ENCODE results near the gene C9orf72. TPM values are rescaled to one million over a fixed set of nuclear protein-coding genes. Genes with fewer than 3 reads are reported as not detected.
"Not testable (repeated sequence)": the region's sequence is repeated elsewhere in the genome, so short reads cannot be mapped to it uniquely, and the experiment has no call there.

The C9orf72 gene
- total RNA-seq, 2 donors from 2014 or later = 19.4 to 26.4 TPM

GRCh38 chr9:27505744-27506161 is 67.5 kb downstream of the C9orf72 start:
- WGBS, 2 experiments (ENCODE audit: insufficient coverage in 1 of 2, insufficient read length in 1 of 2) = 88 to 94% methylated on average over 2 to 5 of the region's 5 CpGs
- Histone ChIP-seq H3K27me3 (ENCODE audit: control insufficient read depth, insufficient read depth, low read length, poor library complexity, severe bottlenecking) (no peaks in the 10 kb centered on the region), H3K9me3 (ENCODE audit: control insufficient read depth, low read length) (no peaks in the 10 kb centered on the region), H3K27ac (ENCODE audit: low read depth, low read length) (no peak overlapping the region), H3K9ac (ENCODE audit: extremely low read depth, low read length, poor library complexity, severe bottlenecking) (no peak overlapping the region), H3K4me3 (ENCODE audit: low read length) (no peak overlapping the region), H3K36me3 (ENCODE audit: control insufficient read depth, insufficient read depth, low read length) (no peaks in the 10 kb centered on the region), H3K4me1 (ENCODE audit: control insufficient read depth, insufficient read depth, low read length) (no peaks in the 10 kb centered on the region)
- Mint-ChIP-seq H3K27ac (no peak overlapping the region), H3K9me3 (peaks cover 2% of the 10 kb centered on the region), H3K4me3 (no peak overlapping the region), H3K27me3 (ENCODE audit: insufficient read depth) (no peaks in the 10 kb centered on the region), H3K36me3 (ENCODE audit: low read depth) (peaks cover 3% of the 10 kb centered on the region), H3K4me1 (no peaks in the 10 kb centered on the region)
- TF ChIP-seq CTCF (conservative IDR thresholded peaks at IDR 0.05) = no peak
- no peak for DNase-seq

GRCh38 chr9:27504259-27504658 is 69.0 kb downstream of the C9orf72 start:
- TF ChIP-seq CTCF (conservative IDR thresholded peaks at IDR 0.05) = no peak
- Mint-ChIP-seq H3K4me1 (no peaks in the 10 kb centered on the region), H3K36me3 (ENCODE audit: low read depth) (peaks cover 3% of the 10 kb centered on the region), H3K9me3 (peaks cover 2% of the 10 kb centered on the region), H3K27me3 (ENCODE audit: insufficient read depth) (no peaks in the 10 kb centered on the region), H3K4me3 (no peak overlapping the region), H3K27ac (no peak overlapping the region)
- Histone ChIP-seq H3K27me3 (ENCODE audit: control insufficient read depth, insufficient read depth, low read length, poor library complexity, severe bottlenecking) (no peaks in the 10 kb centered on the region), H3K9ac (ENCODE audit: extremely low read depth, low read length, poor library complexity, severe bottlenecking) (no peak overlapping the region), H3K4me3 (ENCODE audit: low read length) (no peak overlapping the region), H3K4me1 (ENCODE audit: control insufficient read depth, insufficient read depth, low read length) (no peaks in the 10 kb centered on the region), H3K27ac (ENCODE audit: low read depth, low read length) (no peak overlapping the region), H3K9me3 (ENCODE audit: control insufficient read depth, low read length) (no peaks in the 10 kb centered on the region), H3K36me3 (ENCODE audit: control insufficient read depth, insufficient read depth, low read length) (no peaks in the 10 kb centered on the region)
- no peak for DNase-seq

GRCh38 chr9:27503623-27504022 is 69.7 kb downstream of the C9orf72 start:
- H3K4me3 Mint-ChIP-seq = no peak overlapping the region
- H3K9me3 ChIP-seq (ENCODE audit: control insufficient read depth, low read length) = no peaks in the 10 kb centered on the region
- H3K4me3 ChIP-seq (ENCODE audit: low read length) = no peak overlapping the region
- H3K4me1 ChIP-seq (ENCODE audit: control insufficient read depth, insufficient read depth, low read length) = no peaks in the 10 kb centered on the region
- no peaks in the 10 kb centered on the region for H3K27me3 ChIP-seq (ENCODE audit: control insufficient read depth, insufficient read depth, low read length, poor library complexity, severe bottlenecking)
- no peaks in the 10 kb centered on the region for H3K36me3 ChIP-seq (ENCODE audit: control insufficient read depth, insufficient read depth, low read length)
- no peak overlapping the region for H3K9ac ChIP-seq (ENCODE audit: extremely low read depth, low read length, poor library complexity, severe bottlenecking)
- TF ChIP-seq CTCF (conservative IDR thresholded peaks at IDR 0.05) = no peak
- H3K9me3 Mint-ChIP-seq = peaks cover 2% of the 10 kb centered on the region
- H3K27ac ChIP-seq (ENCODE audit: low read depth, low read length) = no peak overlapping the region
- H3K36me3 Mint-ChIP-seq (ENCODE audit: low read depth) = peaks cover 3% of the 10 kb centered on the region
- H3K27me3 Mint-ChIP-seq (ENCODE audit: insufficient read depth) = no peaks in the 10 kb centered on the region
- no peaks in the 10 kb centered on the region for H3K4me1 Mint-ChIP-seq
- no peak overlapping the region for H3K27ac Mint-ChIP-seq
- WGBS, 2 experiments (ENCODE audit: insufficient coverage in 1 of 2, insufficient read length in 1 of 2) = 73 to 88% methylated on average over 2 to 4 of the region's 4 CpGs
- DNase-seq = no peak

GRCh38 chr9:27500902-27501301 is 72.4 kb downstream of the C9orf72 start:
- H3K27me3 Mint-ChIP-seq (ENCODE audit: insufficient read depth); H3K36me3 ChIP-seq (ENCODE audit: control insufficient read depth, insufficient read depth, low read length); H3K27ac ChIP-seq (ENCODE audit: low read depth, low read length); H3K36me3 Mint-ChIP-seq (ENCODE audit: low read depth); H3K9me3 Mint-ChIP-seq; H3K9ac ChIP-seq (ENCODE audit: extremely low read depth, low read length, poor library complexity, severe bottlenecking); H3K4me3 Mint-ChIP-seq; H3K4me3 ChIP-seq (ENCODE audit: low read length); H3K27me3 ChIP-seq (ENCODE audit: control insufficient read depth, insufficient read depth, low read length, poor library complexity, severe bottlenecking); DNase-seq; H3K27ac Mint-ChIP-seq; H3K4me1 ChIP-seq (ENCODE audit: control insufficient read depth, insufficient read depth, low read length); H3K9me3 ChIP-seq (ENCODE audit: control insufficient read depth, low read length): not testable (repeated sequence)
- WGBS, 2 experiments (ENCODE audit: insufficient coverage in 1 of 2, insufficient read length in 1 of 2) = 97% methylated on average over 3 of the region's 3 CpGs; no CpG with 5 or more reads in 1 of the 2 experiments
- peaks cover 17% of the 10 kb centered on the region for H3K4me1 Mint-ChIP-seq
